Small intestine (tissue), 7 donors: ENCODE data around the gene SNTG2. TPM values are rescaled to one million over a fixed set of nuclear protein-coding genes. Genes with fewer than 3 reads are reported as not detected.
"Not testable (repeated sequence)": the region's sequence is repeated elsewhere in the genome, so short reads cannot be mapped to it uniquely, and the experiment has no call there.

Experiments
- DNase-seq, 2 donors: peaks; one replicate each; pipeline versions ENCODE4 v3.0.0 to v3.0.0-alpha.2; 2013
- FAIRE-seq: peaks from 2 replicates; lab custom pipeline; 2012; peaks lifted over from hg19 to GRCh38; lab: Jason Lieb, UNC
- H3K27ac ChIP-seq, 3 donors: one replicate each; pipeline ENCODE4 v1.5.1; 2013; ENCODE audit warnings: low read length in 2 of 3, mild to moderate bottlenecking in 2 of 3, control low read depth in 1 of 3, inconsistent platforms in 1 of 3, low read depth in 1 of 3, moderate library complexity in 1 of 3
- H3K27me3 ChIP-seq, 3 donors: one replicate each; pipeline ENCODE4 v1.6.1; 2013; ENCODE audit warnings: low read length in 3 of 3, inconsistent platforms in 1 of 3; ENCODE audit not compliant: control insufficient read depth in 3 of 3, insufficient read depth in 3 of 3
- H3K36me3 ChIP-seq, 3 donors: one replicate each; pipeline ENCODE4 v1.6.1; 2013; ENCODE audit warnings: low read length in 3 of 3, inconsistent platforms in 1 of 3, low read depth in 1 of 3, mild to moderate bottlenecking in 1 of 3, moderate library complexity in 1 of 3; ENCODE audit not compliant: control insufficient read depth in 3 of 3, insufficient read depth in 2 of 3
- H3K4me1 ChIP-seq, 3 donors: one replicate each; pipeline ENCODE4 v1.6.1; 2013; ENCODE audit warnings: low read length in 2 of 3, inconsistent platforms in 1 of 3, low read depth in 1 of 3, mild to moderate bottlenecking in 1 of 3, moderate library complexity in 1 of 3; ENCODE audit not compliant: control insufficient read depth in 3 of 3, insufficient read depth in 2 of 3
- H3K4me3 ChIP-seq, 3 donors: one replicate each; pipeline ENCODE4 v1.5.1; 2013; ENCODE audit warnings: low read length in 3 of 3, control low read depth in 1 of 3, inconsistent platforms in 1 of 3, low read depth in 1 of 3, mild to moderate bottlenecking in 1 of 3, moderate library complexity in 1 of 3
- H3K9me3 ChIP-seq, 2 donors: one replicate each; pipeline ENCODE4 v1.6.1; 2013; ENCODE audit warnings: low read depth in 1 of 2, low read length in 1 of 2; ENCODE audit not compliant: control insufficient read depth in 2 of 2, insufficient read depth in 1 of 2
- WGBS, 3 donors: extraction: QIAGEN DNeasy Blood & Tissue Kit; methylation state at CpG; one replicate each; pipeline ENCODE4 v1.1.7; 2013; 5-methylcytosine and 5-hydroxymethylcytosine counted together
- polyA plus RNA-seq, 4 donors: library from polyadenylated mRNA; stranded (reverse) in 3 of 4; unstranded in 1 of 4; fragments of 200-250 nt in 3 of 4; fragments of 120-200 nt in 1 of 4; gene quantifications; one replicate each; pipeline versions ENCODE4 v1.2.1 to v1.2.3, GENCODE V29; 2013
- donor health status: healthy with polysubstance abuse.
- donor health status: control.
- donor health status: control.
- donor health status: Bipolar disorder and iron deficiency.
- donor health status: healthy.

Gene SNTG2
- polyA plus RNA-seq, 4 donors = 0.25 to 1.1 (median 0.54) TPM; not detected in 1

- WGBS, 3 donors = 70 to 76% (median 71%) methylated on average over 3 of the region's 3 CpGs
- DNase-seq = no peak
- H3K27ac ChIP-seq = no peak overlapping the region
- no peaks in the 10 kb centered on the region for H3K9me3 ChIP-seq
- H3K27me3 ChIP-seq = no peaks in the 10 kb centered on the region
- FAIRE-seq = no peak
- H3K4me1 ChIP-seq = no peaks in the 10 kb centered on the region
- no peaks in the 10 kb centered on the region for H3K36me3 ChIP-seq
- no peak overlapping the region for H3K4me3 ChIP-seq
Observed at GRCh38 chr2:1405967-1406366, 455.3 kb downstream of the SNTG2 start.

GRCh38 chr2:1406434-1406833, 455.8 kb downstream of the SNTG2 start:
- no peaks in the 10 kb centered on the region for H3K9me3 ChIP-seq
- DNase-seq (no peak), FAIRE-seq (no peak)
- 68 to 78% (median 70%) methylated on average over 2 of the region's 2 CpGs for WGBS, 3 donors
- H3K27me3 ChIP-seq = no peaks in the 10 kb centered on the region
- no peak overlapping the region for H3K27ac ChIP-seq
- no peaks in the 10 kb centered on the region for H3K36me3 ChIP-seq
- no peak overlapping the region for H3K4me3 ChIP-seq
- no peaks in the 10 kb centered on the region for H3K4me1 ChIP-seq

GRCh38 chr2:1407950-1408675, 457.5 kb downstream of the SNTG2 start:
- H3K9me3 ChIP-seq = no peaks in the 10 kb centered on the region
- DNase-seq (no peak), FAIRE-seq (no peak)
- H3K36me3 ChIP-seq = no peaks in the 10 kb centered on the region
- H3K4me1 ChIP-seq = no peaks in the 10 kb centered on the region
- no peak overlapping the region for H3K4me3 ChIP-seq
- no peak overlapping the region for H3K27ac ChIP-seq
- no peaks in the 10 kb centered on the region for H3K27me3 ChIP-seq
- 73 to 78% (median 76%) methylated on average over 16 of the region's 16 CpGs for WGBS, 3 donors

GRCh38 chr2:1413156-1413710, 462.6 kb downstream of the SNTG2 start, which contains the start of gene TPO:
TPO (plus strand) TSS chr2:1413463; CDS start chr2:1414409, 946 bp downstream.
- FAIRE-seq (no peak), DNase-seq (no peak)
- no peaks in the 10 kb centered on the region for H3K27me3 ChIP-seq
- H3K9me3 ChIP-seq = no peaks in the 10 kb centered on the region
- H3K27ac ChIP-seq = no peak within 1 kb of the TSS
- no peaks in the 10 kb centered on the region for H3K4me1 ChIP-seq
- H3K4me3 ChIP-seq = no peak within 1 kb of the TSS
- H3K36me3 ChIP-seq = no peaks in the 10 kb centered on the region
- 85 to 90% (median 87%) methylated on average over 15 of the region's 15 CpGs for WGBS, 3 donors

- Histone ChIP-seq H3K4me3 (no peak overlapping the region), H3K4me1 (no peaks in the 10 kb centered on the region), H3K36me3 (no peaks in the 10 kb centered on the region), H3K27me3 (no peaks in the 10 kb centered on the region), H3K27ac (no peak overlapping the region), H3K9me3 (no peaks in the 10 kb centered on the region)
- 81 to 88% (median 82%) methylated on average over 13 of the region's 13 CpGs for WGBS, 3 donors
- FAIRE-seq (no peak), DNase-seq (no peak)
Observed at GRCh38 chr2:1414121-1414520, 463.5 kb downstream of the SNTG2 start.

- H3K4me1 ChIP-seq, H3K9me3 ChIP-seq, H3K36me3 ChIP-seq, H3K27ac ChIP-seq, FAIRE-seq, H3K4me3 ChIP-seq, H3K27me3 ChIP-seq, DNase-seq: not testable (repeated sequence)
- 44 to 77% (median 55%) methylated on average over 10 to 11 of the region's 11 CpGs for WGBS, 3 donors
Observed at GRCh38 chr2:1414901-1415300, 464.3 kb downstream of the SNTG2 start.

GRCh38 chr2:1415501-1415900, 464.9 kb downstream of the SNTG2 start:
- no peak for FAIRE-seq
- no peaks in the 10 kb centered on the region for H3K4me1 ChIP-seq
- WGBS, 3 donors = 56 to 78% (median 60%) methylated on average over 4 to 6 of the region's 6 CpGs
- H3K27ac ChIP-seq = no peak overlapping the region
- H3K36me3 ChIP-seq = no peaks in the 10 kb centered on the region
- no peaks in the 10 kb centered on the region for H3K27me3 ChIP-seq
- no peak overlapping the region for H3K4me3 ChIP-seq
- no peak for DNase-seq
- H3K9me3 ChIP-seq = no peaks in the 10 kb centered on the region
